ENCODE results near the gene TOGARAM2.

TOGARAM2 gene

GRCh38 chr2:29039718-29040480 lies 58.8 kb downstream of the TOGARAM2 start:
- Histone ChIP-seq H3K9ac (no peak overlapping the region), H3K27me3 (ENCODE audit: control insufficient read depth, insufficient read depth, low read length) (no peaks in the 10 kb centered on the region), H3K4me3 (ENCODE audit: low read depth, low read length) (no peak overlapping the region), H3K36me3 (ENCODE audit: control insufficient read depth, insufficient read depth, low read length) (no peaks in the 10 kb centered on the region), H3K4me2 (ENCODE audit: low read length) (no peak overlapping the region), H3K4me1 (no peaks in the 10 kb centered on the region), H3K79me2 (no peaks in the 10 kb centered on the region), H3K27ac (no peak overlapping the region), H3K9me3 (ENCODE audit: control insufficient read depth, low read length) (no peaks in the 10 kb centered on the region), H2AFZ (no peak overlapping the region)
- TF ChIP-seq CTCF (IDR thresholded peaks at IDR 0.05): no peak

GRCh38 chr2:29040552-29040951 lies 59.5 kb downstream of the TOGARAM2 start:
- H3K4me3 ChIP-seq (ENCODE audit: low read depth, low read length): no peak overlapping the region
- TF ChIP-seq CTCF (IDR thresholded peaks at IDR 0.05): no peak
- no peak overlapping the region for H3K27ac ChIP-seq
- no peaks in the 10 kb centered on the region for H3K27me3 ChIP-seq (ENCODE audit: control insufficient read depth, insufficient read depth, low read length)
- H3K9ac ChIP-seq: no peak overlapping the region
- H2AFZ ChIP-seq: no peak overlapping the region
- H3K79me2 ChIP-seq: no peaks in the 10 kb centered on the region
- no peaks in the 10 kb centered on the region for H3K36me3 ChIP-seq (ENCODE audit: control insufficient read depth, insufficient read depth, low read length)
- no peaks in the 10 kb centered on the region for H3K4me1 ChIP-seq
- no peaks in the 10 kb centered on the region for H3K9me3 ChIP-seq (ENCODE audit: control insufficient read depth, low read length)
- no peak overlapping the region for H3K4me2 ChIP-seq (ENCODE audit: low read length)

DNA sequence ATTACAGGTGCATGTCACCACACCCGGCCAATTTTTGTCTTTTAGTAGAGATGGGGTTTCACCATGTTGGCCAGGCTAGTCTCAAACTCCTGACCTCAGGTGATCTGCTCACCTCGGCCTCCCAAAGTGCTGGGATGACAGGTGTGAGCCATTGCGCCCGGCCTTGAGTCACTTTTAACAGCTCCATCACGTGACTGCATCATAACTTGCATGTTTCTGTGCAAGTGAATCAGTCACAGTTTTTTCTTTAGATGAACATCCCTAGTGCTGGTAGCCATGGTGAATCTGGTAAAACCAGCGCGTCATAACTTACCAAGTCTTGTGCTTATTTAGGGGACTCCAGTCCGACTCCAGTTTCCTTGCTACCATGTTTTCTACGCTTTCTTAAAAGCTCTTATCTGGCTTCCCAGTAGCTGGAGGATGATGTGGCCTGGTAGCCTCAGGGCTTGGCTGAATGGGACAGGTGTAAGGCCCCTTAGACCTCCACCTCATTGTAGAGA lies 60.1 kb downstream of the TOGARAM2 start:
- H3K4me1 ChIP-seq: no peaks in the 10 kb centered on the region
- no peaks in the 10 kb centered on the region for H3K27me3 ChIP-seq (ENCODE audit: control insufficient read depth, insufficient read depth, low read length)
- no peaks in the 10 kb centered on the region for H3K9me3 ChIP-seq (ENCODE audit: control insufficient read depth, low read length)
- no peaks in the 10 kb centered on the region for H3K36me3 ChIP-seq (ENCODE audit: control insufficient read depth, insufficient read depth, low read length)
- H3K4me2 ChIP-seq (ENCODE audit: low read length): no peak overlapping the region
- H3K79me2 ChIP-seq: no peaks in the 10 kb centered on the region
- TF ChIP-seq CTCF (IDR thresholded peaks at IDR 0.05): no peak
- no peak overlapping the region for H3K9ac ChIP-seq
- H2AFZ ChIP-seq: no peak overlapping the region
- no peak overlapping the region for H3K4me3 ChIP-seq (ENCODE audit: low read depth, low read length)
- H3K27ac ChIP-seq: no peak overlapping the region

- H3K4me1 ChIP-seq: no peaks in the 10 kb centered on the region
- no peak overlapping the region for H2AFZ ChIP-seq
- H3K9ac ChIP-seq: no peak overlapping the region
- H3K36me3 ChIP-seq (ENCODE audit: control insufficient read depth, insufficient read depth, low read length): no peaks in the 10 kb centered on the region
- no peaks in the 10 kb centered on the region for H3K27me3 ChIP-seq (ENCODE audit: control insufficient read depth, insufficient read depth, low read length)
- H3K4me3 ChIP-seq (ENCODE audit: low read depth, low read length): no peak overlapping the region
- no peaks in the 10 kb centered on the region for H3K79me2 ChIP-seq
- no peaks in the 10 kb centered on the region for H3K9me3 ChIP-seq (ENCODE audit: control insufficient read depth, low read length)
- no peak for TF ChIP-seq CTCF (IDR thresholded peaks at IDR 0.05)
- no peak overlapping the region for H3K27ac ChIP-seq
- H3K4me2 ChIP-seq (ENCODE audit: low read length): no peak overlapping the region
Measured at GRCh38 chr2:29042561-29043075, 61.5 kb downstream of the TOGARAM2 start.

GRCh38 chr2:29044459-29044858 lies 63.4 kb downstream of the TOGARAM2 start:
- no peaks in the 10 kb centered on the region for H3K36me3 ChIP-seq (ENCODE audit: control insufficient read depth, insufficient read depth, low read length)
- H2AFZ ChIP-seq: no peak overlapping the region
- H3K79me2 ChIP-seq: no peaks in the 10 kb centered on the region
- no peaks in the 10 kb centered on the region for H3K9me3 ChIP-seq (ENCODE audit: control insufficient read depth, low read length)
- H3K27me3 ChIP-seq (ENCODE audit: control insufficient read depth, insufficient read depth, low read length): no peaks in the 10 kb centered on the region
- H3K4me1 ChIP-seq: no peaks in the 10 kb centered on the region
- H3K27ac ChIP-seq: no peak overlapping the region
- H3K4me3 ChIP-seq (ENCODE audit: low read depth, low read length): no peak overlapping the region
- H3K9ac ChIP-seq: no peak overlapping the region
- H3K4me2 ChIP-seq (ENCODE audit: low read length): no peak overlapping the region
- no peak for TF ChIP-seq CTCF (IDR thresholded peaks at IDR 0.05)
